Hypothalamus (tissue), 51 donors: ENCODE data around the gene TMCC1.
"Not testable (repeated sequence)": the region's sequence is repeated elsewhere in the genome, so short reads cannot be mapped to it uniquely, and the experiment has no call there.

Source experiments
- DNase-seq, 51 donors: peaks; one replicate each; lab custom pipeline; 2025; lab: John Stamatoyannopoulos, UW

The TMCC1 gene

DNA sequence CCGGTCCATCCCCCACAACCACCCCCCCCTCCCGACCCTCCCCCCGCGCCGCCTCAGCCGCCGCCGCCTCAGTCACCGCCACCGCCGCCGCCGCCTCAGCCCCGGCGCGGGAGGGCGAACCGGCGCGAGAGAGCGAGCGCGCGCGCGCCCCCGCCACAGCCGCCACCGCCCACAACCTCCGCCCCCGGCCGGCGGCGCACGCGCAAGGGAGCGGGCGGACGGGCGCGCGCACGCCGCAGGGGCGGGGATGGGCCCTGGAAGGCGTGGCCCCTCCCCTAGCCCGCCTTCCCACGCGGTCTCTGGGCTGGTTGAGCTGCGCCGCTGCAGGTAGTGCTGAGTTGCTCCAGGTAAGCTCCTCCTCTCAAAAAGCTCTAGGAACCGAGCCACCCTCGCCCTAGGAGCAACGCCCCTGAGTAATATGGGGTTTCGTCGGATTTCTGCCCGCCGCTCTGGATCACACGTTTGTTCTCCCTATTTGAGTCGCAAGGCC lies at the start of gene TMCC1:
Gene TMCC1 (minus strand): TSS at position 131 of the 490 bp plus-strand sequence.
- DNase-seq = peak in 49 of 51 donors; percentile 33 to 88 (median 70)

DNA sequence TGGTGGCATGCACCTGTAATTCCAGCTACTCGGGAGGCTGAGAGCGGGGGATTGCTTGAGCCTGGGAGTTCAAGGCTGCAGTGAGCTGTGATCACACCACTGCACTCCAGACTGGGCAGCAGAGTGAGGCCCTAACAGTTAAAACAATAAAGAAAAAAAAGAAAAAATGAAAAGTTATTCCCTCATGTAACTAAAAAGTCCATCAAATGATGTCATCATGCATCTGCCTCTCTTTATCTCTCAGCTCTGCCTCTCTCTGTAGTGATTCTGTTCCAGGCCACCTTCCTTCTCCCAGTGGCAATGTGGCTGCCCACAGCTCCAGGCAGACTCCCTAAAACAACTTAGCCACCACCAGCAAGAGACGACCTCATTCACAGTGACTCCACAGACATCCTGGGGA lies 49.5 kb upstream of the TMCC1 start:
- no peak for DNase-seq

DNA sequence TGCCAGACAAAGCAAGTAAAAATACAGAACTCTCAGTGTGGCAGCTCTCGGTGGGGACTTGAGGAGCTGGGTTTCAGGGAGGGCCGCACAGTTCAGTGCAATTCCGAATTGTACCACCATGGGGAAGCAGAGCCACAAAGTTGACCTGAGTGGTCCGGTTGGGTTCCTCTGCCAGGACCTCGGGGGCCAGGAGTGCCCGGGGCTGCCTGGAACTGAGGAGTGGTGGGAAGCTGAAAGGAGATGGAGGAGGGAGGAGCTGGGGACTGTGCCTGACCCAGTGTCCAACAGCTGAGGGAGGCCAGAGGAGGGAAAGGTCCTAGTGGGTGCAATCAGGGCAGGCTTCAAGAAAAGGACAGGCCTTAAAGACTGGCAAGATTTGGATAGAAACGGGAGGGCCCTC lies 48.8 kb upstream of the TMCC1 start:
- DNase-seq = peak in 46 of 51 donors; percentile 3 to 77 (median 48)

DNA sequence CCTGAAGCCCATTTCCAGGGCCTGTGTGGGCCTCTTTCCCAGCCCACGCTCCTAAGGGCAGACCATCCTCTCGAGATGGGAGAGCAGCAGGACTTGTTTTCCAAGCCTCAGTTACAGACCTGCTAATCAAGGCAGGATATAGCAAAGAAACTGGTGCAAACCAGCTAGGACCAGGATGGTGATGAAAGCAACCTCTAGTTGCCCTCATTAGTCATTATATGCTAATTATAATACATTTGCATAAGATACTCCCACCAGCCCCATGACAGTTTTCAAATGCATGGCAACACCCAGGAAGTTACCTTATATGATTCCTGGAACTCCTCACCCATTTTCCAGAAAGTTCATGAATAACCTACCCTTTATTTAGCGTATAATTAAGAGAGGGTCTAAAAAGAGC lies 46.6 kb upstream of the TMCC1 start:
- no peak for DNase-seq

DNA sequence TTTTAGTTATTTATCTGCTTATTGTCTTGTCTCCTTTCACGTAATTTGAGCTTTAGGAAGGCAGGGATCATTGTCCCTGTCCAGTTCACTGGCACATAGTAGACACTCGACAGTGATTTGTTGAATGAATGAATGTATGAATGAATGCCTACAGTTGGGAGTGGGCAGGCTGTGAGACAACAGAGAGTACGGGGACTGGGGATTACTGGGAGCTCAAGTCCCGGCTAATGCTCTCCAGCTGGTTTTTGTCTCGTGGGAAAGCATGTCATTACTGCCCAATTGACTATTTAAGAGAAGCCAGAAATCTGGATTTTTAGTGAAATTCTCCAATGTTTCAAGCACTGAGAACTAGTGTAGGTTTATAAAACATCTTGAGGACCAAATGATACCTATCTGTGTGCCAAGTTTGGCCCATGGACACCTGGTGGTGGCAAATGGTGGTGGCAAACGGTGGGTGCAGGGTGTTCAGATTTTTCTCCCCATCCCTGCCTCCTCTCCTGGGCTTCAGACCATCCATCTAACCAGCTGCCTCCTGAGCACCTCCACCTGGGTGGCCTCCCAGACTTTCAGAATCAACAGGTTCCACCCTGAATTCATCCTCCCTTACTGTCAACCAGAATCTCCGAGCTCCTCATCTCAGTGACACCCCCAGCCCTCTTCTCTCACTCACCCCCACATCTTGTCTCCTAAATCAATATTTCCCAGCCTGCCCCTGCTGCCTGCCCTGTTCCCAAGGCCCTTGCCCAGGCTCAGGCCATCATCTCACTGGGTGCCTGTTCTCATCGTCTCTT lies 44.8 kb upstream of the TMCC1 start:
- DNase-seq = no peak

DNA sequence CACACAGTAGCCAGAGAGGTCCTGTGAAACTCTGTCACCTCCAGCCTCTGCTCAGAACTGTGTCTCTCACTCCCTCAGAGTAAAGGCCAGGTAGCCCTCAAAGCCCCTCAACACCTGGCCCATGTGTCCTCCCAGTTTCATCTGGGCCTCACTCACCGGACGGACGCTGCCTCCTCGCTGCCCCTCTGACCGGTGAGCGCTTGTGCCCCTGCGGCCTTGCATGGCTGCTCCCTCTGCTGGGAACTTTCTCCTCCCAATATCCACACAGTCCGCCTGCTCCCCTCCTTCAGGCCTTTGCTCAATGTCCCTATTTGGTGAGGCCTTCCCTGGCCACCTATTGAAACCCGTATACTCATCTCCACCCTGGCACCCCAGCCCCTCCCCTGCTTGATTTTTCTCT lies 44.2 kb upstream of the TMCC1 start:
- DNase-seq = no peak

DNA sequence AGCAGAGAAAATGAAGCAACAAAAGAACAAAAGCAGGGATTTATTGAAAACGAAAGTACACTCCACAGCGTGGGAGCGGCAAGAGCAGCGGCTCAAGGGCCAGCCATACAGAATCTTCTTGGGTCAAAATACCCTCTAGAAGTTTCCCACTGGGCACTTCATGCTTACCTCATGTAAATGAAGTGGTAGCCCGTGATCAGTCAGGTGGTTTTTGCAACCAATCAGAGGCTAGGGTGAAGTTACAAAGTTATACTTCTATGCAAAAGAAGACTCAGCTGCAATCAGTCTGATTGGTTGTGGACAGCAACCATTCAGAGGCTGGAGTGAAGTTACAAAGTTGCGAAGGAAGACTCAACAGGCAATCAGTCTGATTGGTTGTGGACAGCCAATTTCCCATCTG lies 43.2 kb upstream of the TMCC1 start:
- peak in 36 of 51 donors; percentile 1 to 74 (median 40) for DNase-seq

DNA sequence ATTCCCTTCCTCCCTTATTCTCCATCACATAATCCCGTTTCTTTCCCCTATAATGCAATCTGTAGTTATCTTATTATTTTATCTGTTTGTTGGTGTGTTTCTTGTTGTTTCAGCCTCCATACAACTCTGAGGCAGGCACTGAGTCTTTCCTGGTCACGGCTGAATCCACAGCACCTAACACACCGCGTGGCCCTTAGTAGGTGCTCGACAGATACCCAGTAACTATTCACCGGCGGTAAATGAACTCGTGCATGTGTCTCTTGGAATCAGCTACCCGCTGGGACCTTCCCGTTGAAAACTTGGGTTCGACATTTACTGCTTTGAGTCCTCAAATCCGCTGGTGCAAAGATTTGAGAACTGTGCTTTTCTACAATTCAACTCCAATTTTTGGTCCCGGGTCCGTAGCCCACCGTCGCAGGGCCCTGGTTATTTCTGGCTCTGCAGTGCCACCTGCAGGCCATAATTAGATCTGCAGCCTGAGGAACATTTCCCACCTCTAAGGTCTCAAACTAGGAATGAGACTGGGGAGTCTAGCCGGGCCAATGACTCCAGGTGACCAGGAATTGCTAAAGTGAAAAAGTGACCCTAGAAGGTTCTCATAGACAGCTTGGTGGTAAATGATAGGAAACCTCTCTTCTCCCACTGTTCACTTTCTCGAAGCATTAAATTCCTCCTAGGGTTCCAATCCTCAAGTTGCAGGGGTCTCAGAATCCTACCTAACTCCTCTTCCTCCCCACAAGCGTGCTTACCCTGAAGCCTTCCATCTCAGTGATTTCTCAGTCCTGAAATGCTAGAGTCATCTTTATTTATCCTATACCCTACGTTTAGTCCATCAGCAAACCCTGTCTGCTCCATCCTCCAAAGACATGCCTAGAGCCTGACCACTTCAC lies 41.0 kb upstream of the TMCC1 start:
- DNase-seq = peak in 25 of 51 donors; percentile 3 to 46 (median 13)

DNA sequence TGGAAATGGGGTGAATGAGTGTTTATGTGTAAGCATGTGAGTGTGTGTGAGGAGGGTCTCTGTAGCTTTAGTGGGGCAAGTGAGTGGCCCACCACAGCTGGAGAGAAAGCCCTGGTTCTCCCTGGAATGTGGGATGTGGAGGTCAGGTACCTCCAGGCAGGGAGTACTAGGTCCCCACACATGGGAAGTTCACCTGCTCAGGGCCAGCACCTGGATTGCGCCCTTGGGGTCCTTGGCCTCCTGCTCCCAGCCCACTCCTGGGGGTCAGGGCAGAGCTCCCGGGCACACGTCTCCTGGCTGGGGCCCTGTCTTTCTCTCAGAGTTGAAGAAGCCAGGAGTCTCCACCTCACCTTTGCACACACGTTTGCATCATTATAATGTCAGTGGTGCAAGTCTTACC lies 40.0 kb upstream of the TMCC1 start:
- no peak for DNase-seq

DNA sequence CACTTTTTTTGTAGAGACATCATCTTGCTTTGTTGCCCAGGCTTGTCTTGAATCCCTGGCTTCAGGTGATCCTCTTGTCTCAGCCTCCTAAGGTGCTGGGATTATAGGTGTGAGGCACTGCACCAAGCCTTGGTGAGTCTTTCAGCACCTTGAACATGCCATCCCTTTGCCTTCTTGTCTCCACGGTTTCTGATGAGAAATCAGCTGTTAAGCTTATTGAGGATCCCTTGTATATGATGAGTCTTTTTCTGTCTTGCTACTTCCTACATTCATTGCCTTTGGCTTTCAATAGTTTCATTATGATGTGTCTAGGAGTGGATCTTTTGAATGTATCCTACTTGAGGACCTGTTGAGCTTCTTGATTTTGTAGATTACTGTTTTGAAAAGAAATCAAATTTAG lies 35.9 kb upstream of the TMCC1 start:
- DNase-seq = no peak

DNA sequence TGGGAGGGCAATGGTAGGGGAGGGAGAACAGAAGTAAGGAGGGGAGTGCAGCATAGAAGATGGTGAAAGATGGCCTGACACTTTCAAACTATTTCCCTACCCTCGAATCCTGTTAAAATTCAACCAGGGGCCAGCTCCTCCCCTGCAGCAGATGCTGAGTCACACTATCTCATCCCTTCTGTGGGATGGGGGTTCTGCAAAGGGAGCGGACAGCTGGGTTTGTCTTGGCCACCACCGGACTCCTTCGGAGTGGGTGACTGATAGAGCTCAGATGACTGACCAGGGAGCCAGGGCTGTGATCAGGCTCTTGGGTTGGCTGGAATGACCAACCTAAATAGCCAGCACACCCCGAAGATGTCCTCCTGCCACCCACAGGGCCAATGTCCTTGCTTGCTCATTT lies 33.6 kb upstream of the TMCC1 start:
- no peak for DNase-seq

DNA sequence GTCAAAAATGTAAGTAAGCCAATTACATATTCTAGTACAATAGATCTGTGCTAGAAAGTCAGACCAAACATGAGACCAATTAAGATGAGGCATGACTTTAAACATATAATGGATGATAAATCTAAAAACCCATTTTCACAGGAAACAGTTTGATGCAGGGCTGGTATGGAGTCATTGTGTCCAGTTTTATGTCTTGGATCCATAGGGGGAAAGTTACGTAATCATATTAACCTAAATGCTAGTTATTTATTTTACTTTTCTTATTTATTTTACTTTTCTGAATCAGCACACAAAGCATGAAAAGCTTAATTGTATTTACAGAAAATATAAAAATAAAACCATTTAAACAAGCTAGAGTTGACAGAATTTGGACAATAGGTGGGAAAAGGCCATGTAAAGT lies 26.3 kb upstream of the TMCC1 start:
- no peak for DNase-seq

DNA sequence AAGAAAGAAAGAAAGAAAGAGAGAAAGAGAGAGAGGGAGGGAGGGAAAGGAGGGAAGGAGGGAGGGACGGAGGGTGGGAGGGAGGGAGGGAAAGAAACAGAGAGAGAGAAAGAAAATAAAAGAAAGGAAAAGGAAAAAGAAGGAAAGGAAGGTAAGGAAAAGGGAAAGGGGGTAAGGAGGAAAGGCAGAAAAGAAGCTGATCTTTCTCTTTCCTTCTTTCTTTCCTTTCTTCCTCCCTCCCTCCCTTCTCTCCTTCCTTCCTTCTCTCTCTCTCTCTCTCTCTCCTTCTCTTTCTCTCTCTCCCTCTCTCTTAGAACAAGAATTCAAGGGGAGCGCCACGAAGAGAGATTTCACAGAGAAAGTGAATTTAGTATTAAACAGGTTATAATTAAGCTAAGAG lies 25.8 kb upstream of the TMCC1 start:
- DNase-seq = no peak

DNA sequence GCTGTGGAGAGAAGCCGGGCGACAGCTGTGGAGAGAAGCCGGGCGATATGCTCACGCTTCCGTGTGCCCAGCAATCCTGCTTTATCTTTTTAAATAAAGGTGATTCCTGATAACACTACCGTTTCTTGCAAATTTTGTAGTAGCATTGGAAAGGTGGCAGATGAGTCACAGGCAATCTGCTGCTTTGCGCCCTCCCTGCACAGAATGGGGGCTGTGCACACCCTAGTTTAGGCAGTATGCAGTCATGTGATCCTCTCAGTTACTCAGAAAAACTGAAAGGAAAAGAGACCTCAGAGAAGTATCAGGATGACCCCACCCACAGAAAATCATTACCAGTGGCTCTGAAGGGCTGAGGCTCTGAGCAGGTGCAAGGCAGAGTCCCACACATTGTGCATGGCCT lies 24.9 kb upstream of the TMCC1 start:
- DNase-seq = peak in 1 of 51 donors; percentile 5

DNA sequence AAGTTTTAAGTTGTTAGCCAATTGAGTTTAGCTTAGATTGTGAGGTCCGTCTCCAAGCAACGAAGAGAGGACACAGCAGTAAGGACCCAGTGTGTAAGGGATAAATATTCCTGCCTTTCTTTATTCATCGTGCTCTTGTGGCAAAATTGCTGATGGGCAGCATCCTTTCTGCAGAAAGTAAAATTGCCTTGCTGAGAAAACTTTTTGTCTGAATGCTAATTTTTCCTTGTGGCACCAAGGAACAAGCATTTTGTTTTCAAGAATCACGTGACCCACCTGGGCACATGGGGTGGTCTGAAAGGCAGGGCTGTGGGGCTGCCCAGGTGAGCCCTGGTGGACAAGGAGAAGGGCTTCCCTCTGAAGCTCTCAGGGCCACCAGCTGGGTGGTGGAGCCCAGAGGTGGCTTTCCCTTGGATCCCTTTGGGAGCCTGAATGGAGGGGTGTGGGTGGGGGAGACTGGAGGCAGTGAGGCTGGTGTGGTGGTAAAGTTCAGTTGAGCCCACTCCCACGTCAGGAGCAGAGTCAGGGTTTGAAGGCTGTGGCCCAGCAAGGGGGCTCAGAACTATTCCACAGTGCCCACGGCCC lies 24.0 kb upstream of the TMCC1 start:
- no peak for DNase-seq

DNA sequence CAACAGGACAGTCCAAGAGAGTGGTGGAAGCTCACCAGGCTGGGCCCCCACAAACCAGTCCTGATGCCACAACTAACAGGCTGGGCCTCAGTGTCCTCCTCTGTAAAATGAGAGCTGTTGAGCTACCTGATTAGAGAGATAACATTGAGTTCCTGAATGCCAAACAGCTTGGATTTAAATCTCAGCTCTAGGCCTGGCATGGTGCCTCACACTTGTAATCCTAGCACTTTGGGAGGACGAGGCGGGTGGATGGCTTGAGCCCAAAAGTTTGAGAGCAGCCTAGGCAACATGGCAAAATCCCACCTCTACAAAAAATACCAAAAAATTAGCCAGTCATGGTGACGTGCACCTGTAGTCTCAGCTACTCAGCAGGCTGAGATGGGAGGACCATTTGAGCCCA lies 20.1 kb upstream of the TMCC1 start:
- peak in 1 of 51 donors; percentile 28 for DNase-seq

DNA sequence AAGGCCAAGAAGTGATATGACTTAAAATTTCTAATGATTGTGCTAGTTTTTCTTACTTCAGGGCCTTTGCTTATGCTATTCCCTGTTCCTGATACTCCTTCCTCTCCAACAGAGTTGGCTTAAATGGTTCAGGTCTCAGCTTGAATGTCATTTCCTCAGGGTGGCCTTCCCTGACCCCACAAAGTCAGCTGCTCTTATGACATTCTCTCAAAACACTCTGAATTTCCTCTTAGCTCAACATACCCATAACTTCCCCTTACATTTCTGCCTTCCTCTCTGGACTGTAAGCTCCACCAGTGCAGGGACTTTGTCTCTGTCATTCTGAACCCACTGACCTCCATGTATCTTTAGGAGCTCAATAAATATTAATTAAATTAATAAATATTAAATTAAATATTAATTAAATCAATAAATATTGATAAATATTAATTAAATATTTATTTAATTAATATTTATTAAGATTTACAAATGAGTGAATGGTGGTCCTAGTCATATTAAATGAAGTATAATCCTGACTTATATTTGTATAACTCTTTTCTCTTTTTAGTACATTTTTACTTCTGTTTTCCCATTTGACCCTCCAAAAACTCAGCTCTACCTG lies 17.9 kb upstream of the TMCC1 start:
- DNase-seq = no peak

DNA sequence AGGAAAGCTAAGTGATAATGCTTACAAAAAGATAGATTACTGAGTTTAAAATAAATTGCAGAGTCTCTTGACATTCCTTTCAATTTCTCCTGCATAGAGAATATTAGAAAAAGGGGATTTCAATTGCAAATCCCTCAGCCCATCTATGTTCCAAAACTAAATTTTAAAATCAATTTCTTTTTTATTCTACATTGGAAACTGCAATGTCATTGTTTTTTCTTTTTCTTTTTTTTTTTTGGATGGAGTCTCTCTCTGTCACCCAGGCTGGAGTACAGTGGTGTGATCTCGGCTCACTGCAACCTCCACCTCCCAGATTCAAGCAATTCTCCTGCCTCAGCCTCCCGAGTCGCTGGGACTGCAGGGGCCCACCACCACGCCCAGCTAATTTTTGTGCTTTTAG lies 15.7 kb upstream of the TMCC1 start:
- DNase-seq = not testable (repeated sequence)

DNA sequence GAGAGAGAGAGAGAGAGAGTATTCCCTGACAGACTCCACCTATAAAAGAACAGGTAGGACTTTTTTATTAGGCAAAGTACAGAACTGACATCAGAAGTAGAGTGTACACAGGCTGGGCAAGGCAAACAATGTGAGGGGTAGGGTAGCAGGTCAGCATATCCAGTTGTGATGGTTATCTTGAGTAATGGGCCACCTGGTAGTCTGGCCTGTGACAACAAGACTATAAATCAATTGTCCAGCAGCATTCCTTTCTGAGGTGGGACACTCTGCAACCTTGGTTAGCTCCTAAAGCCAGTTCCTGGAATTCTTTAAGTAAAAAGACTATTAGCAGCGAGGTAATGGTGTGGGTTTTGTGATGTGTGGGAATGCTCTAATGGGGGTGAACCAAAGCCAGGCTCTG lies 14.9 kb upstream of the TMCC1 start:
- DNase-seq = no peak

DNA sequence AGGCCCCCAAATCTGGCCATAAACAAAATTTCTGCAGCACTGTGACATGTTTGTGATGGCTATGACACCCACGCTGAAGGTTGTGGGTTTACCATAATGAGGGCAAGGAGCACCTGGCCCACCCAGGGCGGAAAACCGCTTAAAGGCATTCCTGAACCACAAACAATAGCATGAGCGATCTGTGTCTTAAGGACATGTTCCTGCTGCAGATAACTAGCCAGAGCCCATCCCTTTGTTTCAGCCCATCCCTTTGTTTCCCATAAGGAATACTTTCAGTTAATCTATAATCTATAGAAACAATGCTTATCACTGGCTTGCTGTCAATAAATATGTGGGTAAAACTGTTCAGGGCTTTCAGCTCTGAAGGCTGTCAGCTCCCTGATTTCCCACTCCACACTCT lies 7.8 kb upstream of the TMCC1 start:
- not testable (repeated sequence) for DNase-seq

DNA sequence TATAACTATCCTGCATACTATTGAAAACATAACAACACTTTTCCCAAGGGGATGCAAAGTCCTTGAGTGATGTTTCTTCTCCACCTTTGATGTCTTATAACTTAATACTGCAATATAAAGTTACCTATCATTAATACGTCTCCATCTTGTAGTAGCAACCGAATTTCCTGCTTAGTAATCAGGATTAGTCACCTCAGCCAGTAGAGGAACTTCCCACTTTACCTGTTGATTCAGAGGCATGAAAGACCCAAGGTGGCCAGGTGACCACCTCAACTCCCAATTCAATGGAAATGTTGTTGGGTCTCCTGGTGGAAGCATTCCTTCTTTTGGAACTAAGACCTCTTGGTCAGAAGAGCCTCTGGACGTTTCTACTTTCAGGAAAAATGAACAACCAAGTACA lies 3.5 kb upstream of the TMCC1 start:
- DNase-seq = no peak
